CD4-positive, alpha-beta T cell treated with Interleukin-4 for 1 hour (primary cell): ENCODE measurements around the gene RPIA.

ENCODE experiments used
- DNase-seq, 2 donors: peaks; one replicate each; pipeline ENCODE4 v3.0.0-alpha.2; 2020 to 2022

The RPIA gene

GRCh38 chr2:88687384-88687783 is 4.1 kb upstream of the RPIA start:
- DNase-seq, result no peak

DNA sequence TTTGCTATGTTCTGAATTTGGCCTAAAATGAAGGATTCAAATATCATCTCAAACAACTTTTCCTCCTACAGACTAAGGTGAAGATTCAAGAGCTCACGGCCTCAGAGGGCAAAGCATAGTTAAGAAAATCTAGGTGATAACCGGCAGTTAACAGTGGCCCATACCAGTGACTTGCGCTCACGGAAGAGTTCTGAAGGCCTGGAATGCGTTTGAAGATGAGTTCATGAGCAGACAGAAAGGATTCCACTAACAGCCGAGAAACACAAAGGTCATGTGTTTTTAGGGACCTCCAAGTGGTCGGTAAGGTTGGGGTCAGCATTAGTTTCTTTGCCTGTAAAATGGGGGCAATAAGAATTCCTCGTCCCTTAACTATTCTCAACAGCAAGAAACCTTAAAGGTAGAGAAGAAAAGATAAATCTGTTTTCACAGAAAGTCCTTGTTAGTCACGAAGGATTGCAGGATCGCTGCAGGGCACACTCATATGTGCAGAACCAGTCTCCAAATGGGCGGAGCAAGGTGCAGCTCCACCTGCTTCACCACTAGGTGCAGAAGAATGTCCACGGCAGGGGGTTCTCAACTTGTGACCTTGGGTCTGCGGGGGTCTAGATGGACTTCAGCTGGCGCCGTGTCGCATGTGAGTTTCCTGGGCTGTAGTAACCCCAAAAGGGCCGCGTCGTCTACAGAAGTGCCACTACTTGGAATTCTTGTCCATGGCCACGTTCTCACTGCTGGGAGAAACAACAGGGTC is 708 bp upstream of the RPIA start:
- peak in 1 of 2 donors; percentile 50 for DNase-seq

DNA sequence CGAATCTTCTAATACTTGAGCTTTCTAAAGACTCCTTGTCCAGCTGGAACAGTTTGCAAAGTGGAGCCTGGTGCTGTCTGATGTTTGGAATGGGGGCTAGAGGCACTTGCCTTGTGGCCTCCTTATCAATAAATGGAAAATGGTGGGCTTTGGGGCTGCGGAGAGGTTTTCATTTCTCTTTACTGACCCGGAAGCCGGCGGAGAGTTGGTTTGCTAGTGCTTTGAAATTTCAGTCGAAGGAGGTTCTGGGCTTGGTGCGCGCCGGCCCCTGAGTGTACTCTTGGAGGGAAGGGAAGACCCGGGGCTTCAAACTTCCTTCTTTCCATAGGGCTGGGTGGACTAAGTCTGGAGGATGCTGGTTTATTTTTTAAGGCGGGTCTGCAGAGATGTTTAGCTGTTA is 714 bp downstream of the RPIA start:
- DNase-seq, result peak in 1 of 2 donors; percentile 30

- DNase-seq, result no peak
Observed at GRCh38 chr2:88693911-88694414, 2.5 kb downstream of the RPIA start.

DNA sequence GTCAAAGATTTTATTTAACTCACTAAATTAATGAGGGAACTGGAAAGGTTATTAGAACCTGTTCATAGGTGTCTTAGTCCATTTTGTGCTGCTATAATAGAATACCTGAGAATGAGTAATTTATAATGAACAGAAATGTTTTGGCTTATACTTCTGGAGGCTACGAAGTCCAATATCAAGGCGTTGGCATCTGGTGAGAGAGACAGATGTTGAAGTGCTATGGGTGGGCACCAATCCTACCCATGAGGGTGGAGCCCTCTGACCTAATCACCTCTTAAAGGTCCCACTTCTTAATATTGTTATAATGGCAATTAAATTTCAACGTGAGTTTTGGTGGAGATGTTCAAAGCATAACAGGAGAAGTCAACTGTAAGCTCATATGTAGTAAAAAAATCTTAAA is 5.1 kb downstream of the RPIA start:
- no peak for DNase-seq

DNA sequence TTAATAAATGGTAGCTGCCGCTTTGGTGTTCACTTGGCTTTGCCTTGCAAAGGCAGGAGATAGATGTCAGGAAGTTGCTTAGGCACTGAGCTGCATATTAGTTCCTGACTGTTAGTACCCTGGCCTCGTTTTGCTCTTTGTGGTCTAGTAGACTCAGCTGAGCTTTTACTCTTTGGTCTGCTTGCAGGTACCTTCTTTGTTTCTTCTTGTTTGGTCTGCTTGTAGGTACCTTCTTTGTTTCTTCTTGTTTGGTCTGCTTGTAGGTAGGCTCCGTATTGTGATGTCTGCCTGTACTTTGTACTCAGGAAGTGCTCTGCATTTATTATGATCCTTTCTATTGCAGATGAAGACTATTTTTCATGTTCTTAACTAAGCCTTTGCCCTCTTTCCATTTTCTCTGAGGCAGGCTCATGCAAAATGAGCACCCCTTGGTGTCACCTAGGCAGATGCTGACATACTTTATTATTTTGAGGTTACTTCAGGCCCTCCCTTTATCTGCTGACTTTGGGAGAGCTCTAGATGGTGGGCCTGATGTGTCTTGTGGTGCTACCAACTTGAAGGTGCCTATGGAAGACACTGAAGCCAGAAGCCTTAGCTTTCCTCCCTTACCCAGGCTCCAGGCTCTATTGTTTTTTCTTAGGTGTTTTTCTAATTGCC is 6.0 kb downstream of the RPIA start:
- peak in 1 of 2 donors; percentile 7 for DNase-seq

- no peak for DNase-seq
Observed at GRCh38 chr2:88698027-88698413, 6.5 kb downstream of the RPIA start.

DNA sequence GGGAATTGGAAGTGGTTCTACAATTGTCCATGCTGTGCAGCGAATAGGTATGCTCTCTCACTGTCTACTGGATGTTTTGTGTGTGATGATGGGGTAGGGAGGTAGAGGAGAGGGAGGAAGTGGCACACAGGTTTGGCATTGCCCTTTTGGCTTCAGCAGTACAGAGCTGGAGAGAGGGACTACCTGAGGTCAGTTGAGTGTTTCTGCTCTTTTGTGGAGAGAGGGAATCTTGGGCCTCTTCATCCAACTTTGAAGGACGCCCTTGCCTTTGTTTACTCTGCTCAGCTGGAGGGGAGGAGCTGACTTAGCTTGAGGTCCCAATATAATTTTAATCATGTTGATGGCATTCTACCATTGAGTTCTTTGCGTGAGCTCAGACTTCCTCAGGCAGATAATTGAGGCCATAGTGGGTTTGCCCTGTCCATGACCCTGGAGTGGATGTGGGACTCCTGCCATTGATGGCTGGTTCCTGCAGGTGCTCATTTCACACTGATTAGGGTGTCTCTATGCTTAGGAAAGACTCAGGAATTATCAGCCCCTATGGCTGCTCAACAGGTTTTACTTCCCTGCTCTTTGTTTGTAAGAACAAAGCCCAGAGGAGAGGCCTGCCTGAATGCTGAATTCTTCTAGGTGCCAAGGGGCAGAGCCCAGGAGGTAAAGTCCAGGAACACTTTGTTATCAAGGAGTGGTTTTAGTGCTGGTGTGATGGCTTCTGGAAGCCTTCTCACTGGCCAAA is 7.2 kb downstream of the RPIA start:
- DNase-seq, result no peak

DNA sequence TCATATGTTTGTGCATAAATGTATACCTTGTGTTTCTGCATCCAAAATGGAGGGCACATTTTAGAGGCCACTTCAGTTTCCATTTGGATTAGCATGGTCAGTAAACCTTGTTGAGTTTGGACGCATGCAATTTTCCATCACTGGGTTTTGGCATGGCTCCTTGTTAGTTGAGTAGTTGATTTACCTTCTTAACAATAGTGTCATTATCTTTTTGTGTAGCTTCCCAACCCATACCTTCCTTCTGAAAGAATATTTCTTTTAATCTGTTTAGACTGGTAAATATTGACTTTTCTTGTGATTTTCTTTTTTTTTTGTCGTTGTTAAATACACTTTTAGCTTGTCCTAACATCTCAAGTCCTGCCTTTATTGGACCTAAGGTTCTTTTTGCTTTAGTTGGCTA is 15.5 kb downstream of the RPIA start:
- DNase-seq, result no peak

- no peak for DNase-seq
Observed at GRCh38 chr2:88709181-88709631, 17.7 kb downstream of the RPIA start.

DNA sequence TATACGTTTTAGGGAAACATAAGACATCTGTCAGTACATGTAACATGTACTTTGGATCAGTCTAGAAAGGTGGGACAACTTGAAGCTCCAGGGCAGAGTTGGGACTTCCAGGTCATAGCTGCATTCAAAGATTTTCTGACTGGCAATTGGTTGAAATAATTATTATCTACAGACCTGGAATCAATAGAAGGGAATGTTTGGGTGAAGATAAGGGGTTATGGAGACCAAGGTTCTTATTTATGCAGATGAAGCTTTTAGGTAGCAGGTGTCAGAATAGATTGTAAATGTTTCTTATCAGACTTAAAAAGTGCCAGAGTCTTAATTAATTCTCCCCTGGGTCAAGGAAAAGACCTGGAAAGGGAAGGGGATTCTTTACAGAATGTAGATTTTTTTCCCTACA is 19.8 kb downstream of the RPIA start:
- no peak for DNase-seq

- no peak for DNase-seq
Observed at GRCh38 chr2:88711897-88712296, 20.4 kb downstream of the RPIA start.

DNA sequence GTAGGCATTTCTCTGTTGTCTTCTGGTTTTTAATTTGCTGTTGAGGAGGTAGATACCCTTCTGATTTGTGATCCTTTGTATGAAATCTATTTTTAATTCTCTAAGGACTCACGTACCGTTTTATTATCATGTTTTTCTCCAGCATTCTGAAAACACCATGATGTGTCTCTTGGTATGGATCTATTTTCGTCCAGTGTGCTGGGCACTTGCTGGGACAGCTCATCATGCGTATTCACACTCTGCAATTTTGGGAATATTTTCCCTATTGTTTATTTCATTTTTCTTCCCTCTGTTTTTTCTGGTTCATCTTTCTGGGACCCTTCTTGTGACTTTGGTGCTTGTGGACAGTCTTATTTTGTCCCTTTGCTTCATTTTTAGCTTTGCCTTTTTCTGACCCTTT is 21.9 kb downstream of the RPIA start:
- no peak for DNase-seq

- no peak for DNase-seq
Observed at GRCh38 chr2:88714667-88715066, 23.2 kb downstream of the RPIA start.

- no peak for DNase-seq
Observed at GRCh38 chr2:88720399-88720798, 28.9 kb downstream of the RPIA start.

DNA sequence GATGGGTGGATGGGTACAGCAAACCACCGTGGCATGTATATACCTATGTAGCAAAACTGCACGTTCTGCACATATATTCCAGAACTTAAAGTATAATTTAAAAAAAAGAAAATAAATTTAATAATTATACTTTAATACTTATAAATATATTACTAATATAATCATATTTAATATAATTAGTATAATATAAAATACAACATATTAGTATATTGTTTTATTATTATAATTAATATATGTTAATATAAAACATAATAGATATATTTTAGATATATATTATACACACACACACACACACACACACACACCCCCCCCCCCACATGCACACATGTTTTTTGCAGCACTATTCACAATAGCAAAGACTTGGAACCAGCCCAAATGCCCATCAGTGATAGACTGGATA is 29.8 kb downstream of the RPIA start:
- DNase-seq, result no peak

GRCh38 chr2:88724643-88725332 is 33.3 kb downstream of the RPIA start:
- no peak for DNase-seq

DNA sequence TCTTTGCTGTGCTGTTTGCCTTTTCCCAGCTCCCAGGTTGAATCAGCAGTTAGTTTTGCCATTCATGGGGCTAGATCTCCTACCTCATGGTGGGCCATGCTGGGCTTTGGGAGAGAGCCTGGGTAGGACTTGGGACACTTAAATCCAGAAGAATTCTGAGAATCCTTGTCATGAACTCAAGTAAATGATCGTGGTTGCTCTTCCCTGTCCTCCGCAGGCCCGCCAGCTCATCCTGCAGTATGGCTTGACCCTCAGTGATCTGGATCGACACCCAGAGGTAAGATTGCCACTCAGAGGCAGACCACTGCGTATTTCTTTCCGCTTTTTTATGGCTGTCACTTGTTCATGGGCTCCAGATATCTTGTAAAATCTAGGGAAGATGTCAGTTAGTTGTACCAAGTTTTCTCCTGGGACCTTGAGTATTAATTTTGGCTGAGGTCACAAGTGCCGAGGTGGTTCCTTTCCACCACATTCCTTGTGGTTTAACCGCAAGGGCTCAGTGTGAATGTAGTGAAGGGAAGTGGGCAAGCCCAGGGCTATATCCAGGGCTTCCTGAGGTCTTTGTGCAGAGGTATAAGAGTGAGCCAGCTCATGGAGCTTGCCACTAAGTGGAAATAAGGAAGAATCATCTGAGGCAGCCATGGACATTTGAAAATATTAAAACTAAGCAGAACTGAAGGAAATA is 37.7 kb downstream of the RPIA start:
- no peak for DNase-seq

DNA sequence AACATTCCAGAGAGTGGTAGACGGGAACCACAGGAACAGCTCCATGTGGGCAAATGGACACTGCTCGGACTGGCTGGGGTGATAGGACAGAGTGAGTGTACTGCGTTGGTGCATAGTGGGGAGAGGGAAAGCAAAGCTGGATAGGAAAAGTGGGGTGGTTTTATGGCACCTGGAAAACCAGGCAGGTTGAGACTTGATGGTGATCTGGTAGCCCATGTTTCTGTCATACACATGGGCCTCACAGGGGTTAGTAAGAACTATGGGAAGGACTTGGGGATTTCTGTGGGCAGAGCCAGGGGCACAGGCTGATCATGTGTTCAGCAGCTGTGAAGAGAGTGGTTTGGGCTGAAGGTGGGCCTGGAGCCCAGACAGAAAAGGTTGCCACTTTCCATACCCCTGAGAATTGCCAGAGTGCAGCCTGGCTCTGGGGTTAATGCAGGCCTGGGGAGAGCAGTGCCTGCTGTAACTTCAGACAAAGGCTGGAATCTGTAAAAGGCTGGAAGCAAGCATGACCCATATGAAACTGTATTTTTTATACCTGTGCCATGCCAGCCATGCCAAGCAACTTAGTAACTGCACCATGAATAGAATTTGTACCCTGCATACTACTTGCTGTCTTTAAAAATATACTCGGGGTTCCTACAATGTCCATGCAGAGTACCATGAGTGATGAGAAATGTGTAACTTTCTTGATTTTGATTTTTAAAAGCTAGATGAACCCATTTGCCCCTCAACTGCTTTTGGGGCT is 41.9 kb downstream of the RPIA start:
- DNase-seq, result no peak

DNA sequence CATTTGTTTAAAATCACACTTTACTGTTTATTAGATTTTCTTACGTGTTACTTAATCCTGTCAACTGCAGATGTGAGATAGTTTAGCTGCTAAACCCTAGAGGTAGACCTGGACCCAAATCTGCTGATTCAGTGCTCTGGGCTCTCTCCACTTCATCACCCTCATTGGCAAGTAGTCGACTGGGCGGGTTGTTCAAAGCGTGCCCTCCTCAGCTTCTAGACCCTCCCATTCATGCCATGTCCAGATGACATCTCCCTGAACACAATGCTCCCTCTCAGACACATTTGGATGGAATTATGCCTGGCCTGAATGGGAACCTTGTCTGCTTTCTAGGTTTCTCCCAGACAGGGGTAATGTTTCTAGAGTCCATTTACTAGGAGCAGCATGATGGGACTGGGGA is 43.7 kb downstream of the RPIA start:
- DNase-seq, result no peak

DNA sequence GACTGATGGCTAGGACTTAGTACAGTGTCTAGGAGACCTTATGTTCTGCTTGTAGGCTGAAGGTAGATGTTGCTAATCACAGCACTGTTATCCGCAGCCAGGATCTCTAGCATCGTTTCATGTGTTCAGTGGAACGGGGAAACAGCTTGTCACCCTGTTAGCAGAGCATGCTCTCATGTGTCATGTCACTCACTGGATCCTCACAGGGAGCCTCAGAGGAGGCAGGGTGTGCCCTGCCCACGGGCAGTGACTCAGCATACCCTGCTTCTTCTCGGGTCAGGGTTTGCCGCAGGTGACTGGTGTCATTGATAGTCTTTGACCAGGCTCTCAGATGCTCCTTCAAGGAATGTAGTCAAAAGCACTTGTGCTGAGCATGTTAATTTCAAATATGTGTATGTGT is 44.4 kb downstream of the RPIA start:
- no peak for DNase-seq

- no peak for DNase-seq
Observed at GRCh38 chr2:88736437-88736836, 45.0 kb downstream of the RPIA start.
